Endodermal cell (in vitro differentiated cells): ENCODE measurements around the gene MICB. TPM values are rescaled to one million over a fixed set of nuclear protein-coding genes. Genes with fewer than 3 reads are reported as not detected.

Experiments used
- DNase-seq: peaks from one replicate; pipeline ENCODE4 v3.0.0-alpha.2; 2017
- H3K27ac ChIP-seq: 2 replicates; pipeline ENCODE4 v1.5.1; 2013; ENCODE audit warnings: mild to moderate bottlenecking, low read depth, low read length, moderate library complexity
- H3K27me3 ChIP-seq: 2 replicates; pipeline ENCODE4 v1.6.1; 2013; ENCODE audit warnings: mild to moderate bottlenecking, low read length, moderate library complexity; ENCODE audit not compliant: insufficient read depth, control insufficient read depth, poor library complexity, severe bottlenecking
- H3K36me3 ChIP-seq: 2 replicates; pipeline ENCODE4 v1.7.0; 2013; ENCODE audit warnings: mild to moderate bottlenecking, low read length, moderate library complexity; ENCODE audit not compliant: control insufficient read depth, insufficient read depth
- H3K4me1 ChIP-seq: one replicate; pipeline ENCODE4 v1.7.0; 2013; ENCODE audit warnings: low read length; ENCODE audit not compliant: control insufficient read depth, insufficient read depth
- H3K4me3 ChIP-seq: 2 replicates; pipeline ENCODE4 v1.5.1; 2013; ENCODE audit warnings: mild to moderate bottlenecking, low read length, moderate library complexity
- H3K9ac ChIP-seq: 2 replicates; pipeline ENCODE4 v1.6.1; 2013; ENCODE audit warnings: mild to moderate bottlenecking, low read length, moderate library complexity; ENCODE audit not compliant: poor library complexity, severe bottlenecking; ENCODE audit errors: extremely low read depth
- H3K9me3 ChIP-seq: 2 replicates; pipeline ENCODE4 v1.6.1; 2013; ENCODE audit warnings: mild to moderate bottlenecking, low read length, moderate library complexity; ENCODE audit not compliant: control insufficient read depth
- H3K27ac Mint-ChIP-seq: 2 replicates; pipeline ENCODE4 v1.8.0; 2020; ENCODE audit warnings: mixed read lengths
- H3K27me3 Mint-ChIP-seq: 2 replicates; pipeline ENCODE4 v1.8.0; 2021; ENCODE audit warnings: mild to moderate bottlenecking, mixed read lengths; ENCODE audit not compliant: insufficient read depth
- H3K36me3 Mint-ChIP-seq: 2 replicates; pipeline ENCODE4 v1.8.0; 2020; ENCODE audit warnings: low read depth, mixed read lengths
- H3K4me1 Mint-ChIP-seq: 2 replicates; pipeline ENCODE4 v1.8.0; 2020; ENCODE audit warnings: mixed read lengths
- H3K4me3 Mint-ChIP-seq: 2 replicates; pipeline ENCODE4 v1.8.0; 2020; ENCODE audit warnings: mild to moderate bottlenecking, moderate library complexity, mixed read lengths
- H3K9me3 Mint-ChIP-seq: 2 replicates; pipeline ENCODE4 v1.8.0; 2020; ENCODE audit warnings: mild to moderate bottlenecking, mixed read lengths
- CTCF ChIP-seq: fragments of 200-600 bp; sonication (generic); conservative IDR thresholded peaks from 2 replicates; pipeline ENCODE4 v1.5.0; 2021; ENCODE audit warnings: antibody characterized with exemption, mild to moderate bottlenecking
- WGBS, 2 experiments: methylation state at CpG; one replicate each; pipeline versions ENCODE4 v1.1.5 to v1.1.7; 2013; ENCODE audit warnings: missing lambda C conversion rate in 2 of 2, mixed read lengths in 1 of 2; ENCODE audit not compliant: insufficient coverage in 1 of 2, insufficient read length in 1 of 2; 5-methylcytosine and 5-hydroxymethylcytosine counted together
- total RNA-seq, 2 donors: library from RNA; stranded (reverse); fragmentation: NEBNext Ultra II Directional in 1 of 2; extraction: Animal tissue kit (Norgen Biotek cat#: 25700) in 1 of 2; gene quantifications; 2 replicates in 1 of 2; 3 replicates in 1 of 2; pipeline ENCODE4 v1.2.1, GENCODE V29; 2021

The MICB gene
- total RNA-seq, 2 donors from 2014 or later, result 8.2 to 8.5 TPM

GRCh38 chr6:31466466-31466865 lies 31.5 kb upstream of the MICB start:
- Mint-ChIP-seq H3K4me1 (peaks cover 3% of the 10 kb centered on the region), H3K9me3 (no peaks in the 10 kb centered on the region), H3K27me3 (peaks cover 41% of the 10 kb centered on the region), H3K4me3 (no peak overlapping the region), H3K27ac (no peak overlapping the region), H3K36me3 (no peaks in the 10 kb centered on the region)
- Histone ChIP-seq H3K27me3 (peaks cover 30% of the 10 kb centered on the region), H3K27ac (no peak overlapping the region), H3K36me3 (no peaks in the 10 kb centered on the region), H3K4me1 (no peaks in the 10 kb centered on the region), H3K4me3 (no peak overlapping the region), H3K9ac (no peak overlapping the region), H3K9me3 (no peaks in the 10 kb centered on the region)
- 67 to 91% methylated on average over 3 to 4 of the region's 4 CpGs for WGBS, 2 experiments
- no peak for DNase-seq
- no peak for TF ChIP-seq CTCF

DNA sequence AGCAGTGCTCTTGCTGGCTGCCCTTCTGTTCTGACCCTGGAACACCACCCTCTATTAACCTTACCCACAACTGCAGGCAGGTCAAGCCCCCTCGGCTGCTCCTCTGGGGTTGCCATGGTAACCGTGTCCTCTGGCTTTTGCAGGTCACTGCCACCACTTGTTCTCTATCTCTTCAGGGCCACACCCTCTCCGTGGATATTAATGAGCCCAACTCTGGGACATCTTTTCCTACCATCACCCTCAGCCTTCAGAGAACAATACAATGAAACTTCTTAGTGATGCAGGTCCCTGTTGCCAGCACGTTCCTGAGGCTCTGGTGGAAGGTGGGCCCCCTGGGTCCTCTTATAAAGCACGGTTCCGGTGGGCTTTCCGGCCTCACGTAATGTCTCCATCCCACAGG lies 30.8 kb upstream of the MICB start:
- WGBS, 2 experiments, result 77 to 83% methylated on average over 4 to 8 of the region's 8 CpGs
- no peak for TF ChIP-seq CTCF
- Histone ChIP-seq H3K9ac (no peak overlapping the region), H3K27me3 (peaks cover 32% of the 10 kb centered on the region), H3K36me3 (no peaks in the 10 kb centered on the region), H3K27ac (no peak overlapping the region), H3K9me3 (no peaks in the 10 kb centered on the region), H3K4me3 (no peak overlapping the region), H3K4me1 (no peaks in the 10 kb centered on the region)
- H3K4me3 Mint-ChIP-seq, result no peak overlapping the region
- no peaks in the 10 kb centered on the region for H3K9me3 Mint-ChIP-seq
- H3K36me3 Mint-ChIP-seq, result no peaks in the 10 kb centered on the region
- H3K4me1 Mint-ChIP-seq, result peaks cover 3% of the 10 kb centered on the region
- peaks cover 41% of the 10 kb centered on the region for H3K27me3 Mint-ChIP-seq
- DNase-seq, result no peak
- no peak overlapping the region for H3K27ac Mint-ChIP-seq

GRCh38 chr6:31468311-31468710 lies 29.6 kb upstream of the MICB start:
- H3K36me3 ChIP-seq, result no peaks in the 10 kb centered on the region
- H3K27me3 ChIP-seq, result peaks cover 32% of the 10 kb centered on the region
- H3K9ac ChIP-seq, result no peak overlapping the region
- 93 to 100% methylated on average over 2 of the region's 2 CpGs for WGBS, 2 experiments
- Mint-ChIP-seq H3K9me3 (no peaks in the 10 kb centered on the region), H3K36me3 (no peaks in the 10 kb centered on the region), H3K4me1 (no peaks in the 10 kb centered on the region), H3K27me3 (peaks cover 38% of the 10 kb centered on the region), H3K27ac (no peak overlapping the region), H3K4me3 (no peak overlapping the region)
- no peaks in the 10 kb centered on the region for H3K4me1 ChIP-seq
- no peaks in the 10 kb centered on the region for H3K9me3 ChIP-seq
- DNase-seq, result no peak
- H3K27ac ChIP-seq, result no peak overlapping the region
- no peak for TF ChIP-seq CTCF
- H3K4me3 ChIP-seq, result no peak overlapping the region
